Activated CD8-positive, alpha-beta memory T cell treated with anti-CD3 and anti-CD28 coated beads for 36 hours (primary cell): Measurements from ENCODE around the gene ZSCAN18. TPM values are rescaled to one million over a fixed set of nuclear protein-coding genes. Genes with fewer than 3 reads are reported as not detected.

ENCODE experiments used
- CTCF ChIA-PET: fragments of 350-600 bp; sonication (Branson Sonifier 250); formaldehyde crosslinking; loops from one replicate; lab custom pipeline; 2021; ENCODE audit warnings: antibody characterized with exemption; lab: Charles Lee
- POLR2A ChIA-PET: fragments of 350-600 bp; sonication (Branson Sonifier 250); formaldehyde crosslinking; loops from one replicate; lab custom pipeline; 2021; ENCODE audit warnings: antibody characterized with exemption; lab: Charles Lee
- total RNA-seq, 2 experiments: library from RNA; stranded (reverse); gene quantifications; one replicate each; pipeline ENCODE4 v1.2.3, GENCODE V29; 2021

Gene ZSCAN18
- total RNA-seq, 2 experiments from 2014 or later, result 19.0 to 25.6 TPM

DNA sequence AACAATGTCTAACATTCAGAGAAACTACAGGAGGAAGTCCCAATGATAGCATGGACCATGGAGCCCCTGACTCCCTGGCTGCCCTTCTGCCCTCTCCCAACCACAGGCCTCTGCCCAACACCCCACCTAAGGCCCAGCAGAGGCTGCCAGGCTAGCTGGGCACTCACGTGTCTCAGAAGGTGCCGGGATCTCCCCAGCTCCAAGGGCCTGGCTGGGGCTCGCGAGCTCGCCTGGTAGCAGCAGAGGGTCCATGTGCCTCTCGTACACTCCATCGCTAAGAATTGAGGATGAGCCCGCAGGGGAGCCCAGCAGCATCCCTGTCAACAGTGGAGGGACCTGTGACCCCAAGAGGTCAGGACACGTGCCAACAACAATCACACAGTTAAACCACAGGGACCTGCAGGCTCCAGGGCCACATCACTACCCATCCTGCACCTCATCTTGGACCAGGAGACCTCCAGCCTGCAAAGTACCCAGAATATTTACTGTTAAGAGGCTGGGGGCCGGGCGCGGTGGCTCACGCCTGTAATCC, 9.4 kb downstream of the ZSCAN18 start:
- ChIA-PET POLR2A (no interaction called here), CTCF (no interaction called here)

DNA sequence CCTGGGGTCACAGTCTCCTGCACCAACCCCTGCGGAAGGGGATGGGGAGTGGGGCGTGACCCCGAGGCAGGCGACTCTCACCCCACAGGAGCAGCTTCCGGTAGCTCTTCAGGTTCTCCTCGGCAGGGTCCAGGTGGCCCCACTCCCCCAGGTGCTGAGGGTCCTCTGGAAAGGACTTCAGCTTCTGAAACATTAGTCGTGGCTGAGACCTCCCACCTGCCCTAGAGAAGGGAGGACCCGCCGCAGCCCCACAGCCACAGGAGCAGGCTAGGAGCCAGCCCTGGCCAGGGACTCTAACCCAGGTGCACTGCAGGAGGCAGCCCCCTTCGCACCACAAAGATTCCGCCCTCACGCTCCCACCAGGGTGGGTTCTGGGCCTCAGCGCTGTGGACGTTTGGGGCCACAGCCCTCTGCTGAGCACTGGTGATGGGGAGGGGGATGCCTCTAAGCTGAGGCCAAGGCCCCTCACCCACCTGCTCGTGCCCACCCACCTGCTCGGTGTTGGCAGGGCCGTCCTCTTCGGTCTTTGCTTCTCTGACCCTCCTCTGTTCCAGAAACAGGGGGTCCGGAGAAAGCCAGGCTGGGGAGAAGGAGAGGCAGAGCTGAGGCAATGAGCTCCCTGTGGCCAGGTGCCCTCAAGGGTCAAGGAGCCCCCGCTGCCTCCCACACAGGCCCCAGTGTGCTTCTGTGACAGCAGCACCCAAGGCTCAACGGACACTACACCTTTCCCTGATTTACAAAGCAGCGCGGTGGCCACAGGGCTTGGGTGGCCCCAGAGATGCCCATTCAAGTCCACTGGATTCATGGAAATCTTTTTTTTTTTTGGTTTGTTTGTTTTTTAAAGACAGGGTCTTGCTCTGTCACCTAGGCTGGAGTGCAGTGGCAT, 11.0 kb downstream of the ZSCAN18 start:
- POLR2A ChIA-PET, result no interaction called here
- CTCF ChIA-PET, result no interaction called here

DNA sequence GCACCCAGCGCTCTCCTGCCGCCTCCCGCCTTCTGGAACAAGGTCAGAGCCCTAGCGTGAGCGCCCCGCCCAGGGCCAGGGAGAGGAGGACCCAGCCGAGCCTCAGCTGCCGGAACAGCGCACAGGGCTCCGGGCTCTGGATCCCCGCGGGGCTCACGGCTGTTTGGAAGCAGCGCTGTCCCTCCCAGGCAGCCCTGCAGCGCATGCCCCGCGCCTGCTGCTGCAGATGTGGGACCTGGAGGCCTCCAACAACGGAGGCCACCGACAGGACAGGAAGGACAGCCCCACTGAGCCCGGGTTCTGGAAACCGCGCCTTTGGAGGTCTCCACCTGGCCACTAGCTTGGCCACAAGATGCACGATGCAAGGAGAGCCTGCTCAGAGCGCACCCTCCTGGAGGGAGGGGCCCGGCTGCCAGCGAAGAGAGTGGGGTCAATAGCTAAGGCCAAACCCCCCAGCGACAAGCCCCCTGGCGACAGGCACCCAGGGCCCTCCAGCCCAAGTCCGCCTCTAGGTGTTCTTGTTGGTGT, 12.6 kb downstream of the ZSCAN18 start:
- POLR2A ChIA-PET, result no interaction called here

DNA sequence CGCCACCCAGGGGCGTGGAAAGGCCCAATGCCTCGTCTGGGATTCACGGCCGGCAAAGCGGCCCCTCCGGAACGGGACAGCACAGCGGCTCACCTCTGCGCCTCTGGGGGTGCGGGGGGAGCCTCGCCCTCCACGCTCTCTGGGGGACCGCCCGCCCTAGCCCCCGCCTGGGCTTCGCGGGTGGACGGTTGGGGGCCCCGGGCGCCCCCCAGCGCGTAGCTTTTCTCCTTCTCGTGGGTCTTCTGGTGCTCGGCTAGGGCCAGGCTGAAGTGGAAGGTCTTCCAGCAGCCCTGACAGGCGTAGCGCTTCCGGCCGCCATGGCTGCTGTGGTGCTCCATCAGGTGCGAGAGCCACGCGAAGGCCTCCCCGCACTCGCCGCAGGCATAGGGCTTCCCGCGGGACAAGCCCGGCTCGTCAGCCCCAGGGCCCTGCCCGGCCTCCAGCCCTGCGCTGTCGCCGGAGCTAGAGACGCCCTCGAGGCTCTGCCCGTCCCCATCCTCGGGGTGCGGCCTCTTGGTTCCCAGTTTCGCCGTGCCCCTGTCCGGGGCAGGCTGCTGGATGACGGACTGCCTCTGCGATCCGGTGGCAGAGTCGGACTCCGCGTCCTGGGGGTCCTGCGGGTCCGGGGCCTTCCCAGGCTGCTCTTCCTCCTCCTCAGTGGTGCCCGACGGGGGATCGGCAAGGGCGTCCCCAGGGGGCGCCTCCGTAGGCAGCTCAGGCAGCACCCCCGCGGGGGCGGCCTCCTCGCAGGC, 13.3 kb downstream of the ZSCAN18 start:
- CTCF ChIA-PET, result no interaction called here
- POLR2A ChIA-PET, result no interaction called here

More for the DNA sequence above, 12.6 kb downstream of the ZSCAN18 start:
- CTCF ChIA-PET, result no interaction called here

DNA sequence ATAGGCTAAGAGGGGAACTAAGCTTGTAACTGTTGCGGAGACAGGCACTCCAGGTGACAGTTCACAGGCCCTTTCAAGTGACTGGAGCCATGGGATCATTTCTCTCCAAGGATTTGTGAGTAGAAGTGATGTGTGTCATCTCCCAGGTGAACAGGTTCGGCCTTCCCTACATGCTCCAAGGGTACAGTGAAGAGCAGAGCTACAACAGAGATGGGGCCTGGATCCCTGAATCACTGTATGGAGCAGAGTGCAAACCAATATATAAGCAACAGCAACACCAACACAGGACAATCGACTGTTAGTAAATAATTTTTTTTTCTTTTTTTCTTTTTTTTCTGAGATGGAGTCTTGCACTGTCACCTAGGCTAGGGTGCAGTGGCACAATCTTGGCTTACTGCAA, 15.0 kb downstream of the ZSCAN18 start:
- POLR2A ChIA-PET, result no interaction called here

DNA sequence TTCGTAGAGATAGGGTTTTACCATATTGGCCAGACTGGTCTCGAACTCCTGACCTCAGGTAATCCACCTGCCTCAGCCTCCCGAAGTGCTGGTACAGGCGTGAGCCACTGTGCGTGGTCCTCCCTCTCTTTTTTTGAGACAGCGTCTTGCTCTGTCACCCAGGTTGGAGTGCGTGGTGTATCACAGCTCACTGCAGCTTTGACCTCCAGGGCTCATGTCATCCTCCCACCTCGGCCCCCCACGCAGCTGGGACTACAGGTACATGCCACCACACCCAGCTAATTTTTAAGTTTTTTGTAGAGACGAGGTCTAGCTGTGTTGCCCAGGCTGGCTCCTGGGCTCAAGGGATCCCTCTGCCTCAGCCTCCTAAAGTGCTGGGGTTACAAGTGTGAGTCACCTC, 18.2 kb downstream of the ZSCAN18 start:
- CTCF ChIA-PET, result no interaction called here
- POLR2A ChIA-PET, result interaction anchor here (0.5 kb wide), 1 partner anchor 187 kb away, joined by 3 read pairs; no protein-coding TSS in a partner anchor

More for the DNA sequence above, 15.0 kb downstream of the ZSCAN18 start:
- CTCF ChIA-PET, result no interaction called here

DNA sequence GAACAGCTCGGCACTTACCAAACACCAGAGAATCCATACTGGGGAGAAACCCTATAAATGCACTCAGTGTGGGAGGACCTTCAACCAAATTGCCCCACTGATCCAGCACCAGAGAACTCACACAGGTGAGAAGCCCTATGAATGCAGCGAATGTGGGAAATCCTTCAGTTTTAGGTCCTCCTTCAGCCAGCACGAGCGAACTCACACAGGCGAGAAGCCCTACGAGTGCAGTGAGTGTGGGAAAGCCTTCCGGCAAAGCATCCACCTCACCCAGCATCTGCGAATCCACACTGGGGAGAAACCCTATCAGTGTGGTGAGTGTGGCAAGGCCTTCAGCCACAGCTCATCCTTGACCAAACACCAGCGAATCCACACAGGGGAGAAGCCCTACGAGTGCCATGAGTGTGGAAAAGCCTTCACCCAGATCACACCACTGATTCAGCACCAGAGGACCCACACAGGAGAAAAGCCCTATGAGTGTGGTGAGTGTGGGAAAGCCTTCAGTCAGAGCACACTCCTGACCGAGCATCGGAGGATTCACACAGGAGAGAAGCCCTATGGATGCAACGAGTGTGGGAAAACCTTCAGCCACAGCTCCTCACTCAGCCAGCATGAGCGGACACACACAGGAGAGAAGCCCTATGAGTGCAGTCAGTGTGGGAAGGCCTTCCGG, 30.7 kb downstream of the ZSCAN18 start:
- CTCF ChIA-PET, result no interaction called here
- POLR2A ChIA-PET, result no interaction called here

DNA sequence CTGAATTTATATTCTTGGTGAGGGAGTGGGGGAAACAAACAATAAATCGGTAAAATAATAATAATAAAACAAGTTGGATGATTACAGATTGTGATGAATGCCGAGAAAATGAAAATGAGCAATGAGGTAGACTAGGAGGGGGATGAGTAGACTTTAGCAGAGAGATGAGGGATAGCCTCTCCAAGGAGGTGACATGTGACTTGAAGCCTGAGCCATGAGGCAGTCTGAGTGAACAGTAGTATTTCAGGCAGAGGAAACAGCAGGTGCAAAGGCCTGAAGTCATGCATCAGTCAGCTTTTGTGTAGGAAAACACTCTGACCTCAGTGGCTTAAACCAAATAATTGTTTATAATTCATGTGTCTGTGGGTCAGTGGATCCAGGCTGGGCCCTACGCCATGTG, 34.3 kb downstream of the ZSCAN18 start:
- POLR2A ChIA-PET, result no interaction called here
- CTCF ChIA-PET, result no interaction called here

DNA sequence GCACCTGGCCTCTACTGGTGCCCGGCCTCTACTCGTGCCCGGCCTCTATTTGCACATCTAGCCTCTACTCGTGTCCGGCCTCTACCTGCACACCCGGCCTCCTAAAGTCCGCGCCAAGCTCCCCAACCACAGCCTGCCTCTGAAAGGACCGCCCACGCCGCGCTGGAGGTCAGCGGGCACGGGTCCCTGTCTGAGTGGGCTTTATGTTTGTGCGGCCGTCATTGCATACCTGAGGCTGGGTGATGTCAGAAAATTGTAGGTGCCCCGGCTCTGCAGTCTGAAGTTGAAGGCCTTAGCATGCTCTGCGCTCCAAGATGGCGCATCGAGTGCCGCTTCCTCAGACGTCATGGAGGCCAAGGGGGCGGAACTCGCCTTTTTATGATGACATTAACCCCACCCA, 37.8 kb downstream of the ZSCAN18 start:
- ChIA-PET CTCF (no interaction called here), POLR2A (no interaction called here)

DNA sequence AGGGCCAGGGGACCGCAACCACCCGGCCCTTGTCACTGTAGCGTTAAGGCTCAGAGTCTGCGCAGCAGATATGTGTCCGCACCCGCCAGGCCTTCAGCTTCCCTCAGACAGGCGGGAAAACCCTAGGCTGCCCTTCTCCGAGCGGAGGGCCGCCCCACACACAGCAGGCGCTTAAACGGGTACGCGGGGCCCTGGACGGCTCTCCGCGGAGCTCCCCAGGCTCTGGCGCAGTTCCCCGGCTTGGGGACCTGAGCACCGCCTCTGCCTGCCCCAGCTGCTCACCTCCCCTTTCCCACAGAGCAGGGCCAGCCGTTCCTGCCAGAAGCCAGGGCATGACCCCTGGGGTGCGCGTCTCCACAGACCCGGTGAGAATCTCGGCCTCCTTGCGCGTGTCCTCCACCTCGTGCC, 38.4 kb downstream of the ZSCAN18 start:
- ChIA-PET POLR2A (no interaction called here), CTCF (no interaction called here)

DNA sequence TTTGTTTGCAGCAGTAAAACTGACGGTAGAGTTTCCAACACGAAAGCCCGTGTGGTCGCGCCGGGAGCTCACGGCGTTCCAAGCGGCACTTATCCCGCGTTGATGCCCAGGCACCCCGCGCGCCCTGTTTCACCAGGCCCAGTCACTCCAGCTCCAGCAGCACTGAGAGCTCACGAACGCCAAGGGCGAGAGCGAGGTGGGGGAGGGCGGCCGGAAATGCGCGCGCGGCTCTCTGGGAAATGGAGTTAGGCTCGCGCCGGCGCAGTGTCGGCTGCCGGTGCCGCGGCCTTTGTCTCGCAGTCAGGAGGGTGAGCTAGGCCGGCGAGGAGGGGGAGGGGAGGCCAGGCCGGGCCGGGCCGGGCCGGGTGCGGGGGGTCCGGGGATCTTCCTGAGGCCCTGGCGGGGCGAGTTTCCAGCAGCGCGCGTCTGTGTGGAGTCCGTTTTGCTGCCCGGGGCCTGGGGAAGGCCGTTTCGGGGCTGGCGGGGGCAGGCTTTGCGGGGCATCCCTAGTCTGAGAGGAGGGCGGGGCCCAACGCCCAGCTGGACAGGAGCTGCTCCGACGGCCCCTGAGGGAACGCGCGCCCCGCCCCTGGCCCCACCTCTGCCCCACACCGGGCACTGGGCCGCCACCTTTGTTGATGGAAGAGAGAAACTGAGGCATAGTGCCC, 38.9 kb downstream of the ZSCAN18 start, which contains the start of gene ZNF135:
TSS of gene ZNF135 (plus strand) at position 280 of the 668 bp plus-strand sequence. CDS start 721 bp downstream, outside the sequence.
- CTCF ChIA-PET, result no interaction called here
- POLR2A ChIA-PET, result interaction anchor here (0.7 kb wide), 1 partner anchor 29 kb away, joined by 6 read pairs; no protein-coding TSS in a partner anchor

DNA sequence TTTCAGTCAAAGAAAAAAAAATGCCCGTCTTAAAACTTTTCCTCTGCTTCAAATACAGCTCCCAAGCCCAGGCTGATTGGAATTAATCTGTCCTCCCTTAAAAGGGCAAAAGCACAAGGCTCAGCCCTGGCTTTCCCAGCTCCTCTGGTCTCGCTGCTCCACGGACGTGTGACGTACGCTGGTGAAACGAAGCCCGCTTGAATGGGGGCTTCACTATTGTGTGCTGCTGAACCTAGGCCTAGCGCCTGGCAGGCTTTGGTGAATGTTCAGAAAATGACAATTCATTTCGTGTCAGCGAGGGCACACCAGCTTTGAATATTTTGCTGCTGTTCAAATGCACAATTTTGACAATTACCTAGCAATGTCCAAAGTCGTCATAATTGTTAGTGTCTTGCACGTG, 39.6 kb downstream of the ZSCAN18 start:
- POLR2A ChIA-PET, result interaction anchor here (0.7 kb wide), 1 partner anchor 28 kb away, joined by 6 read pairs; no protein-coding TSS in a partner anchor
- CTCF ChIA-PET, result no interaction called here

DNA sequence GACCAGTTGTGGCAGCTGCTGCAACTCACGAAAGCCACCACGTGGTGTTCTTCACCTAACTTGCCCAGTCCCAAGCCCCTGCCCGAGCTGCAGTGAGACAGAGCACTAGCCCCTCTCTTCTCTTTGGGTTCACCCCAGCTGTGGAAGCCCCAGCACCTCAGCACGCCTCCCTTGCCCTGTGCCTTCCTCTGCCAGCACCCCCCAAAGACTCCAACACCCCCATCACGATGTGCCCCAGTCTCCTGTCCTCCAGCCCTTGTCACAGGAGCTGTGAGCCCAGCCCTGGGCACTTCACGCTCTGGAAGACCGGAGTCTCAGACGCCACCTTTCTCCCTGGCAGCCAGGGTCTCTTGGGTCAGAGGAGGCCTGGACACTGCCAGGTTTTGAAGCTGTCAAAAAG, 41.2 kb downstream of the ZSCAN18 start:
- ChIA-PET POLR2A (no interaction called here), CTCF (no interaction called here)

DNA sequence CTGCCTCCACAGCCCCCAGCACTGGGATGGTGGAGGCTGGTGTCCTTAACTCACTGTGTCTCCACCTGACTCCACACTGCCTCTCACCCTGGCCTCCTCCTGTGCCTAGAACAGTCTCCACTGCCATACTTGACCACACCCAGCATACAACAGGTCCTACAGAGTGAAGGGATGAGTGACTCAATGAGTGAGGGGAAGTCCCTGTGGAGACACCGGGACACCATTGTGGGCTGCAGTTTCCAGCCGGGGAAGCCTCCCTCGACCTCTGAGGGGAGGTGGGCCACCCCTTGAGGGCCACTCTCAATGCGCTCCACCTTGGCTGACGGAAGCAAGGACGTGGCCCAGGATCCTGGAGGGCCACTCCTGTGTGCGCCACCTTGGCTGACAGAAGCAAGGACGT, 41.8 kb downstream of the ZSCAN18 start:
- POLR2A ChIA-PET, result no interaction called here
- CTCF ChIA-PET, result interaction anchor here (1.0 kb wide), 1 partner anchor 9 kb away, joined by 3 read pairs; no protein-coding TSS in a partner anchor

DNA sequence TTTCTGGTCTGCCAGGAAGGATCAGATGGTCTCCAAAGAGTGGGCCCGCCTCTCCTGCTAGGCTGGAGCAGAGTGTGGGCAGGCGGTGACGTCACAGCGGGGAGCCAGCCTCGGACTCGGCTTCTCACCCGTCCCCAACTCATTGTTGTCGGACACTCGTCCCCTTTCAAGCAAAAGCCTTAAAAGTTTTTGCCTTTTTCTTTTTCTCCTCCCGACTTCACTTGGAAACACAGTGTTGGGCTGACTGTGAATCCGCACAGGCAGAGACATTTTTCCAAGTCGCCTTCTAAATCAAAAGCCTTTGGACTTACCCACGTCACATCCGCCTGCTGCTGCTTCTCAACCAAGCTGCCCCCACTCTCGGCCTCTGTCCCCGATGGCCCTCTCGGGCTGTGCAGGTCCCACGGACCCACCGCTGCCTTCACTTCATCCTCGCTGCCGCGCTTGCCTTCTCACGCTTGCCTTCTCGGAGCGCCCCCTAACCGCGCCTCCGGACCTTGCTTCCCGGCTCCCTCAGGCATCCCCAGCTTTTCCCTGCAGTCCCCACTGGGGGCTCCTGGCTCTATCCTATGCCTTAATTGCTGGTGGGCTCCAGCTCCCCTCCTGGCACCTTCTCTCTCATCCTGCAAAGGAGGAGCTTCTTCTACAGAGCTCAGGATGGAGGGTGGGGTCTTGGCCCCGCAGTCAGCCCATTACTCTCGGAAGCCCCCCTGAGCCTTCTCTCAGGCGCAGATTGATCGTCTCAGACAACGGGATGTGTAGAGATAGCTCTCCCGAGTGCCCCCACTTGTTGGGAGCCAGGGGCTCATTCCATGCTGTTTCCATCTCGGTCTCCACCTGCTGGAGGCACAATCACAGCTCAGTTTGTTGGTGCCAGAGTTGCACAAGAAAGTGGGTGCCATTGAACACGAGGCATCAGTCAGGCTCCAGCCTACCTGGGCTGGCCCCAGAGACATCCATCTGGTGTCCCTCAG, 42.8 kb downstream of the ZSCAN18 start:
- POLR2A ChIA-PET, result no interaction called here

DNA sequence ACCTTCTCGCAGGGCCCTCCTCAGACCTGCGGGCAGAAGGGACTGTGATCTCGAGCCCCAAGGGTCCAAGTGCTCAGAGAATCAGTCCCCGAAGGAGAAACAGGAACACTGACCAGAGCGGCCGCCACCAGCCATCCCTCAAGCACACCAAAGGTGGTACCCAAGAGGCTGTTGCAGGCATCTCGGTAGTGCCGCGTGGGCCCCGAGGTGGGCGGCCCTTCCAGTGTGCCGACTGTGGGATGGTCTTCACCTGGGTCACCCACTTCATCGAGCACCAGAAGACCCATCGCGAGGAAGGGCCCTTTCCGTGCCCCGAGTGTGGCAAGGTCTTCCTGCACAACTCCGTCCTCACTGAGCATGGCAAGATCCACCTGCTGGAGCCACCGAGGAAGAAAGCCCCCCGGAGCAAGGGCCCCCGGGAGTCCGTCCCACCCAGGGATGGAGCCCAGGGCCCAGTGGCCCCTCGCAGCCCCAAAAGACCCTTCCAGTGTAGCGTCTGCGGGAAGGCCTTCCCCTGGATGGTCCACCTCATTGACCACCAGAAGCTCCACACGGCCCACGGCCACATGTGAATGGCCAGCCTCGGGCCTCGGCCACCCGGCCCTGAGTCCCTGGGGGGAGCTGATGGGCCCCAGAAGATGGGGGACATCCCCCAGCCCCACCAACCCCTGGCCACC, 44.4 kb downstream of the ZSCAN18 start:
- CTCF ChIA-PET, result no interaction called here

More for the DNA sequence above, 42.8 kb downstream of the ZSCAN18 start:
- CTCF ChIA-PET, result interaction anchor here (0.5 to 1.0 kb wide), 2 partner anchors 10 to 13 kb away, joined by 3 read pairs; no protein-coding TSS in a partner anchor

DNA sequence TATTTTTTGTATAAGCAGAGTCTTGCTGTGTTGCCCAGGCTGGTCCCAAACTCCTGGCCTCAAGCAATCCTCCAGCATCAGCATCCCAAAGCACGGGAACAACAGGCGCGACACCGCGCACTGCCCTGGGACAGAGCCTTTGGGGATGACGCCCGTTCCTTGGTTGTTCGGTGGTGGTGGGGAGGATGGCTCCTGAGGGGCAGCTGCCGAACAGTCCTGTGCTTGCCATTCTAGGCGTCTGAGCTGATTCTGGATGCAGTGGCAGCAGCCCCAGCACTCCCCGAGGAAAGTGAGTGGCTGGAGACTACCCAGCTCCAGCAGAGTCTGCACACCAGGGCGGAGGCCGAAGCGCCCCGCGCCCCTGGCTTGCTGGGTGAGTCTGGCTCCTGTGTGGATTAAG, 45.8 kb downstream of the ZSCAN18 start:
- ChIA-PET POLR2A (no interaction called here), CTCF (no interaction called here)

More for the DNA sequence above, 44.4 kb downstream of the ZSCAN18 start:
- POLR2A ChIA-PET, result no interaction called here
